Measurements from ENCODE around the gene TIMM8A. TPM values are rescaled to one million over a fixed set of nuclear protein-coding genes. Genes with fewer than 3 reads are reported as not detected.

TIMM8A gene, protein sequence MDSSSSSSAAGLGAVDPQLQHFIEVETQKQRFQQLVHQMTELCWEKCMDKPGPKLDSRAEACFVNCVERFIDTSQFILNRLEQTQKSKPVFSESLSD
- total RNA-seq (2013): 1.1 TPM
- polyA plus RNA-seq: 1 to 10 TPM; 1.9 to 2.5 (median 2.4) TPM
- 0.42 and 1.1 TPM in 2 replicates for polyA minus RNA-seq
- 0.98 to 4.0 (median 3.0) reads per million in 11 experiments for total RNA-seq

DNA sequence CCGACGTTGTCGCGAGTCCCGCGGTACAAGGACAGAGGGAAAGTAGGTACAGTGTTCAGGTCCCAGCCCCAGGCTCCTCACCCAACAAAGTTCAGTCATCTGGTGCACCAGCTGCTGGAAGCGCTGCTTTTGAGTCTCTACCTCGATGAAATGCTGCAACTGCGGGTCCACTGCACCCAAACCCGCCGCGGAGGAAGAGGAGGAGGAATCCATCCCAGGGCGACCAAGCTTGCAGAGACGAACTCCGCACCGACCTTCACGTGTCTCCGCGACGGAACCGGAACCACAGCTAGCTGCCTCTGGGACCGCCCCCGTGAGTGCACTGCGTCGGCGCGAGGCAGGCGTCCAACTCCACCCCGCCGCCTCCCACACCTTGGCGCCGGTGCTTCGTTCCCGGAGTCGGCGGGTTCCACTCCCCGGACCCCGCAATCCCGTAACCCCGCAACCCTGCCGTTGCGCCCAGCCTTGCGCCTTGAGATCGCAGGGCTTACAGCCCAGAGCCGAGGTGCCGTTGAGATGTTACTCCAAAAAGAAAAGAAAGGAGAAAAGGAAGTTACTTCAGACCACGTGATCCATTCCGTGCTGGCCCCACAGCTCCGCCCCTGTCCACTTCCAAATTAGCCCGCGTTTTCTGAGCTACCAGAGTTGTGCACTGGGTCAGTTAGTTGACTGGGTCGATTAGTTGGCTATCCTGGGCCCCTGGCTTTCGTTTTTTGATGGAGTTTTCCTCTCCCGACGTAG, at the start of gene TIMM8A:
Gene TIMM8A (minus strand): TSS at position 291 of the 741 bp plus-strand sequence. CDS start 78 bp downstream, at position 213.
- Histone ChIP-seq H2AFZ (ENCODE audit: insufficient read depth, low read depth, low read length, poor library complexity, severe bottlenecking) (peak within 1 kb of the TSS; percentile 73), H3K27me3 (ENCODE audit: control insufficient read depth in 2 of 2, insufficient read depth in 2 of 2, low read length in 2 of 2) (no peaks in the 10 kb centered on the region), H3K4me1 (ENCODE audit: control insufficient read depth in 1 of 2, insufficient read depth in 2 of 2, low read length in 2 of 2) (peaks cover 12 to 13% of the 10 kb centered on the region in 2 donors), H3K4me3 (replicated peaks in 1 of 3; ENCODE audit: low read depth in 2 of 3, low read length in 3 of 3) (peak within 1 kb of the TSS; percentile 56 to 87 (median 78)), H3K79me2 (ENCODE audit: insufficient read depth, low read length) (peaks cover 22% of the 10 kb centered on the region), H4K20me1 (ENCODE audit: insufficient read depth, low read length) (no peaks in the 10 kb centered on the region), H3K27ac (ENCODE audit: low read depth in 1 of 2, low read length in 2 of 2) (peak within 1 kb of the TSS; percentile 74 to 77), H3K9ac (ENCODE audit: insufficient read depth, low read length, poor library complexity, severe bottlenecking) (peak within 1 kb of the TSS; percentile 71), H3K4me2 (replicated peaks; ENCODE audit: extremely low read depth, low read length, poor library complexity, severe bottlenecking) (peak within 1 kb of the TSS; percentile 73), H3K36me3 (replicated peaks in 1 of 2; ENCODE audit: control insufficient read depth in 1 of 2, insufficient read depth in 2 of 2, low read length in 2 of 2) (peaks cover 26 to 45% of the 10 kb centered on the region in 2 donors), H3K9me3 (replicated peaks in 1 of 2; ENCODE audit: control insufficient read depth in 1 of 2, insufficient read depth in 1 of 2, low read length in 2 of 2) (no peaks in the 10 kb centered on the region)
- Mint-ChIP-seq H3K36me3 (peaks cover 29 to 40% of the 10 kb centered on the region in 2 donors), H3K4me3 (peak within 1 kb of the TSS; percentile 89 to 92), H3K9me3 (peaks cover 0 to 8% (median 0%) of the 10 kb centered on the region in 7 donors), H3K27me3 (ENCODE audit: low read depth in 3 of 3) (peaks cover 0 to 11% (median 0%) of the 10 kb centered on the region in 3 donors), H3K4me1 (peaks cover 10% of the 10 kb centered on the region), H3K27ac (peak within 1 kb of the TSS; percentile 82 to 97 (median 93))
- TF ChIP-seq CTCF (IDR thresholded peaks at IDR 0.05): no peak
- intact Hi-C loops (cut with micrococcal nuclease): no loop called here
- peak; percentile 59 to 60 (median 60) for DNase-seq
- under 1% methylated on average over 27 of the region's 55 CpGs for WGBS (ENCODE audit: insufficient coverage)

GRCh38 chrX:101397779-101398178, 49.2 kb upstream of the TIMM8A start:
- no CpG with 5 or more reads among the region's 4 CpGs for WGBS (ENCODE audit: insufficient coverage)
- Mint-ChIP-seq H3K4me3 (no peak overlapping the region), H3K36me3 (peaks cover 29 to 58% of the 10 kb centered on the region in 2 donors), H3K27ac (no peak overlapping the region), H3K9me3 (peaks cover 0 to 3% (median 0%) of the 10 kb centered on the region in 7 donors), H3K4me1 (peaks cover 23% of the 10 kb centered on the region), H3K27me3 (ENCODE audit: low read depth in 3 of 3) (peaks cover 0 to 4% (median 0%) of the 10 kb centered on the region in 3 donors)
- Histone ChIP-seq H3K79me2 (ENCODE audit: insufficient read depth, low read length) (peaks cover 26% of the 10 kb centered on the region), H3K27me3 (ENCODE audit: control insufficient read depth in 2 of 2, insufficient read depth in 2 of 2, low read length in 2 of 2) (no peaks in the 10 kb centered on the region), H3K9ac (ENCODE audit: insufficient read depth, low read length, poor library complexity, severe bottlenecking) (no peak overlapping the region), H3K27ac (ENCODE audit: low read depth in 1 of 2, low read length in 2 of 2) (no peak overlapping the region), H4K20me1 (ENCODE audit: insufficient read depth, low read length) (peaks cover 3% of the 10 kb centered on the region), H3K4me1 (ENCODE audit: control insufficient read depth in 1 of 2, insufficient read depth in 2 of 2, low read length in 2 of 2) (peaks cover 20 to 33% of the 10 kb centered on the region in 2 donors), H3K36me3 (replicated peaks in 1 of 2; ENCODE audit: control insufficient read depth in 1 of 2, insufficient read depth in 2 of 2, low read length in 2 of 2) (peaks cover 17 to 55% of the 10 kb centered on the region in 2 donors), H3K9me3 (replicated peaks in 1 of 2; ENCODE audit: control insufficient read depth in 1 of 2, insufficient read depth in 1 of 2, low read length in 2 of 2) (no peaks in the 10 kb centered on the region), H3K4me2 (replicated peaks; ENCODE audit: extremely low read depth, low read length, poor library complexity, severe bottlenecking) (no peak overlapping the region), H2AFZ (ENCODE audit: insufficient read depth, low read depth, low read length, poor library complexity, severe bottlenecking) (no peak overlapping the region), H3K4me3 (replicated peaks in 1 of 3; ENCODE audit: low read depth in 2 of 3, low read length in 3 of 3) (no peak overlapping the region)
- TF ChIP-seq CTCF (IDR thresholded peaks at IDR 0.05): no peak
- intact Hi-C loops (cut with micrococcal nuclease): no loop called here
- DNase-seq: no peak

Measured in CD14-positive monocyte (primary cell).